GM19452 (cell line): Measurements from ENCODE around the gene NFKB1.
"Not testable (repeated sequence)": the region's sequence is repeated elsewhere in the genome, so short reads cannot be mapped to it uniquely, and the experiment has no call there.

ENCODE experiments used
- ATAC-seq: cut with Tn5 transposase; IDR thresholded peaks from one replicate; pipeline ENCODE4 v1.9.1; 2021; ENCODE audit not compliant: unreplicated experiment

NFKB1 gene

GRCh38 chr4:102564399-102565059 is 63.4 kb downstream of the NFKB1 start:
- ATAC-seq = peak; percentile 81

GRCh38 chr4:102565696-102566095 is 64.5 kb downstream of the NFKB1 start:
- ATAC-seq = no peak

- ATAC-seq = no peak
These were observed 65.3 kb downstream of the NFKB1 start for GRCh38 chr4:102566426-102566825.

- no peak for ATAC-seq
These were observed 66.3 kb downstream of the NFKB1 start for GRCh38 chr4:102567427-102567826.

GRCh38 chr4:102569200-102569599 is 68.0 kb downstream of the NFKB1 start:
- no peak for ATAC-seq

GRCh38 chr4:102570211-102570610 is 69.1 kb downstream of the NFKB1 start:
- not testable (repeated sequence) for ATAC-seq

- no peak for ATAC-seq
These were observed 71.3 kb downstream of the NFKB1 start for GRCh38 chr4:102572452-102572851.

GRCh38 chr4:102574317-102574716 is 73.2 kb downstream of the NFKB1 start:
- ATAC-seq = no peak

GRCh38 chr4:102575369-102576129 is 74.4 kb downstream of the NFKB1 start:
- no peak for ATAC-seq

GRCh38 chr4:102578270-102578669 is 77.1 kb downstream of the NFKB1 start:
- no peak for ATAC-seq

- no peak for ATAC-seq
These were observed 77.7 kb downstream of the NFKB1 start for GRCh38 chr4:102578819-102579218.

- ATAC-seq = no peak
These were observed 78.8 kb downstream of the NFKB1 start for GRCh38 chr4:102579794-102580462.

GRCh38 chr4:102580463-102580842 is 79.3 kb downstream of the NFKB1 start:
- no peak for ATAC-seq

GRCh38 chr4:102584091-102584490 is 82.9 kb downstream of the NFKB1 start:
- no peak for ATAC-seq

GRCh38 chr4:102585329-102585728 is 84.2 kb downstream of the NFKB1 start:
- ATAC-seq = peak; percentile 44

- peak; percentile 59 for ATAC-seq
These were observed 85.0 kb downstream of the NFKB1 start for GRCh38 chr4:102586002-102586643.

- peak; percentile 40 for ATAC-seq
These were observed 85.5 kb downstream of the NFKB1 start for GRCh38 chr4:102586644-102587021.

GRCh38 chr4:102589743-102590142 is 88.6 kb downstream of the NFKB1 start:
- ATAC-seq = no peak

- no peak for ATAC-seq
These were observed 91.1 kb downstream of the NFKB1 start for GRCh38 chr4:102592256-102592655.

GRCh38 chr4:102593147-102593546 is 92.0 kb downstream of the NFKB1 start:
- no peak for ATAC-seq

GRCh38 chr4:102594000-102594399 is 92.8 kb downstream of the NFKB1 start:
- no peak for ATAC-seq

GRCh38 chr4:102596532-102596931 is 95.4 kb downstream of the NFKB1 start:
- ATAC-seq = no peak
